Lung (tissue), 12 donors: ENCODE data around the gene ANKRD16. TPM values are rescaled to one million over a fixed set of nuclear protein-coding genes. Genes with fewer than 3 reads are reported as not detected.

Source experiments
- ATAC-seq: fragments of 200-7000 bp; cut with Tn5 transposase; one replicate; pipeline ENCODE4 v1.9.1; 2020; ENCODE audit warnings: moderate number of reproducible peaks; ENCODE audit not compliant: insufficient read depth, low FRiP score
- DNase-seq, 3 donors: peaks; one replicate each; pipeline ENCODE4 v3.0.0-alpha.2; 2013 to 2017
- H3K27ac ChIP-seq, 2 donors: one replicate each; pipeline ENCODE4 v1.5.1; 2013; ENCODE audit warnings: mild to moderate bottlenecking in 2 of 2, moderate library complexity in 2 of 2, control low read depth in 1 of 2, inconsistent platforms in 1 of 2, low read depth in 1 of 2, low read length in 1 of 2
- H3K27me3 ChIP-seq, 3 donors: one replicate each; pipeline ENCODE4 v1.5.1; 2013; ENCODE audit warnings: low read length in 2 of 3; ENCODE audit not compliant: control insufficient read depth in 3 of 3, insufficient read depth in 3 of 3
- H3K36me3 ChIP-seq, 4 donors: one replicate each; pipeline ENCODE4 v1.5.1; 2013; ENCODE audit warnings: low read length in 4 of 4, mild to moderate bottlenecking in 1 of 4, moderate library complexity in 1 of 4; ENCODE audit not compliant: control insufficient read depth in 4 of 4, insufficient read depth in 4 of 4
- H3K4me1 ChIP-seq, 5 donors: one replicate each; pipeline ENCODE4 v1.5.1; 2013; ENCODE audit warnings: low read length in 5 of 5, mild to moderate bottlenecking in 2 of 5, moderate library complexity in 1 of 5; ENCODE audit not compliant: control insufficient read depth in 5 of 5, insufficient read depth in 5 of 5
- H3K4me3 ChIP-seq: one replicate; pipeline ENCODE4 v1.5.1; 2013; ENCODE audit warnings: mild to moderate bottlenecking, control low read depth, moderate library complexity
- H3K9ac ChIP-seq, 2 donors: one replicate each; pipeline ENCODE4 v1.5.1; 2013; ENCODE audit warnings: low read length in 2 of 2, control low read depth in 1 of 2; ENCODE audit not compliant: insufficient read depth in 1 of 2
- H3K9me3 ChIP-seq, 4 donors: one replicate each; pipeline ENCODE4 v1.5.1; 2013; ENCODE audit warnings: low read length in 3 of 4, mild to moderate bottlenecking in 1 of 4, moderate library complexity in 1 of 4; ENCODE audit not compliant: control insufficient read depth in 4 of 4, insufficient read depth in 3 of 4
- WGBS, 2 donors: extraction: QIAGEN DNeasy Blood & Tissue Kit; methylation state at CpG; one replicate each; pipeline ENCODE4 v1.1.7; 2013; 5-methylcytosine and 5-hydroxymethylcytosine counted together
- polyA plus RNA-seq, 2 donors: library from polyadenylated mRNA; stranded (reverse); fragments of 200-250 nt; gene quantifications; one replicate each; pipeline ENCODE4 v1.2.1, GENCODE V29; 2013
- total RNA-seq, 2 donors: library from RNA; depleted of rRNA in 1 of 2; stranded (reverse); fragments of >200 nt in 1 of 2; gene quantifications; one replicate each; pipeline ENCODE4 v1.2.1, GENCODE V29; 2014 to 2021
- TF ChIP-seq, protein P1 (sequence below): IDR thresholded peaks from 2 replicates; pipeline ENCODE4 v1.5.1; 2012; ENCODE audit warnings: mild to moderate bottlenecking; ENCODE audit errors: control extremely low read depth, extremely low read depth
- donor health status: control.
- donor health status: control.
- donor health status: Bipolar disorder and iron deficiency.
- donor health status: healthy.
- donor health status: DM: yes; HTN: yes; CAD: no.

The ANKRD16 gene
- total and polyA plus RNA-seq, 4 donors: 4.5 to 14.0 (median 6.4) TPM

DNA sequence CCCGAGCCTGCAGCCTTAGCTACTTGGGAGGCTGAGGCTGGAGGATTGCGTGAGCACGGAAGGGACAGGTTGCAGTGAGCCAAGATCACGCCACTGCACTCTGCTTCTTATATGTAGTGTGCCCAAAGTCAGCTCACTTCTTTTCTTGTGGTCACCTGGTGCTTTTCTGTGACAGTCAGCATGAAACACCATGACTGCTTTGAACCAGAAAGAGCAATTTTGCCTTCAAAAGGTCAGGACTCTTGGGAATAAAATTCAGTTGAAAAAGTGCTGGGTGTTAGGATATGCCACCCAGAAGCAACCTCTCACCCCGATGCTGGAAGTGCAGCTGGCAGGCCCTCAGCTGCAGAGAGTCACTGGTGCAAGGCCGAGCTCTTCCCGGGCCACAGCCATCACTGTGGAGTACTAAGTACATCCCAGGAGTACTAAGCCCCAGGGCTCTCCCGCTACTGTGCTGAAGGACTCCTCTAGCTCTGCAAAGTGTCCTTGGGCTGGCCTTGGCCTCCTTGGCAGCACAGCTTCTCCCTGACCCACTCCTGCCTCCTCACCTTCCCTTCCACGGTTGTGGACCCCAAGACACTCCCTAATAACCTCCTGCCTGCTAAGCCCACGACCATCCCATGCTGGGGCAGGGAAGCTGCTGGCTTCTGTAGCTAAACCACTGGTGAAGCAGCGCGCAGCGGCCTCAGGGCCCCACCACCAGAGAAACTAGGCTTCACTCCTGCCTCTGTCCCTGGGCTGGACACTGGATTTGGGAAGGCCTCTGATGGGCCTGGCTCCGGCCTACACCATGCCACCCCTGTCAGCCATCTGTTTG is 58.9 kb downstream of the ANKRD16 start:
- H3K27me3 ChIP-seq: no peaks in the 10 kb centered on the region
- peaks cover 0 to 2% (median 0%) of the 10 kb centered on the region in 4 donors for H3K9me3 ChIP-seq
- H3K4me3 ChIP-seq: no peak overlapping the region
- no peaks in the 10 kb centered on the region for H3K36me3 ChIP-seq
- WGBS, 2 donors: 89 to 94% methylated on average over 14 of the region's 14 CpGs
- peaks cover 0 to 3% (median 0%) of the 10 kb centered on the region in 5 donors for H3K4me1 ChIP-seq
- H3K9ac ChIP-seq: no peak overlapping the region
- TF ChIP-seq, protein P1, sequence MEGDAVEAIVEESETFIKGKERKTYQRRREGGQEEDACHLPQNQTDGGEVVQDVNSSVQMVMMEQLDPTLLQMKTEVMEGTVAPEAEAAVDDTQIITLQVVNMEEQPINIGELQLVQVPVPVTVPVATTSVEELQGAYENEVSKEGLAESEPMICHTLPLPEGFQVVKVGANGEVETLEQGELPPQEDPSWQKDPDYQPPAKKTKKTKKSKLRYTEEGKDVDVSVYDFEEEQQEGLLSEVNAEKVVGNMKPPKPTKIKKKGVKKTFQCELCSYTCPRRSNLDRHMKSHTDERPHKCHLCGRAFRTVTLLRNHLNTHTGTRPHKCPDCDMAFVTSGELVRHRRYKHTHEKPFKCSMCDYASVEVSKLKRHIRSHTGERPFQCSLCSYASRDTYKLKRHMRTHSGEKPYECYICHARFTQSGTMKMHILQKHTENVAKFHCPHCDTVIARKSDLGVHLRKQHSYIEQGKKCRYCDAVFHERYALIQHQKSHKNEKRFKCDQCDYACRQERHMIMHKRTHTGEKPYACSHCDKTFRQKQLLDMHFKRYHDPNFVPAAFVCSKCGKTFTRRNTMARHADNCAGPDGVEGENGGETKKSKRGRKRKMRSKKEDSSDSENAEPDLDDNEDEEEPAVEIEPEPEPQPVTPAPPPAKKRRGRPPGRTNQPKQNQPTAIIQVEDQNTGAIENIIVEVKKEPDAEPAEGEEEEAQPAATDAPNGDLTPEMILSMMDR: no peak
- no peak overlapping the region for H3K27ac ChIP-seq
- ATAC-seq (no peak), DNase-seq (no peak)

DNA sequence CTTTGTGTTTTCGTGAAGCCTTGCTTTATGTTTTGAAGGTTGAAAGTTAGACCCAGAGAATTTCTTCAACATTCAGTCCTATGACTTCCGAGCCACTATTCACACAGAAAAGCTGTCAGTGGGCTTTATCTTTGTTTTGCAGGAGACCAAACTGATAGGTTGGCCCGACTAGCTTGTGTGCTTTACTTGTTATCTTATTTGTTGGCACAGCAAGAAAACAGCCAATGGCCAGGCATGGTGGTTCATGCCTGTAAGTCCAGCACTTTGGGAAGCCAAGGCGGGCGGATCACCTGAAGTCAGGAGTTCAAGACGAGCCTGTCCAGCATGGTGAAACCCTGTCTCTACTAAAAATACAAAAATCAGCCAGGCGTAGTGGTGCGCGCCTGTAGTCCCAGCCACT is 60.4 kb downstream of the ANKRD16 start:
- no peak overlapping the region for H3K9ac ChIP-seq
- no peak overlapping the region for H3K27ac ChIP-seq
- H3K27me3 ChIP-seq: no peaks in the 10 kb centered on the region
- no peak overlapping the region for H3K4me3 ChIP-seq
- peaks cover 0 to 2% (median 0%) of the 10 kb centered on the region in 4 donors for H3K9me3 ChIP-seq
- peaks cover 0 to 3% (median 0%) of the 10 kb centered on the region in 5 donors for H3K4me1 ChIP-seq
- no peaks in the 10 kb centered on the region for H3K36me3 ChIP-seq
- no peak for DNase-seq
- ATAC-seq: no peak
- TF ChIP-seq, protein P1: no peak
- WGBS, 2 donors: 87 to 90% methylated on average over 9 of the region's 9 CpGs

DNA sequence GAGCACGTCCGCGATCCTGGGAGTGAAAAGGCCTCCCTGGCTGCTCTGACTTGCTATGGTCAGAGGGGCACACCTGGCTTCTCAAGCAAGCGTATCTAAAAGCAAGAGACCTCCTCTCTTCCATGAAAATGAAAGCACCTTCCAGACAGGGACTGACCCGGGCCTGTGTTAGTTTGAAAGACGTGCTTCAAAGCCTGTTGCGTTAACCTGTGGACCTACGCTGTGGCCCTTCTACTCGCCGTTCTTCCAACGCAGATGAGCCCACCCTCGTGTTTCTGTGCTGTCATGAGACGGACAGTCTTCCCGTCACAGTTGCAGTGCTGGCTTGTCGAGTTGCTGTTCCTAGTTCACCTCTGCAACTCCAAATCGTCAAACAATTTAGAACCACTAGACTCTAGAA is 61.0 kb downstream of the ANKRD16 start:
- TF ChIP-seq, protein P1: no peak

More for the DNA sequence above, 61.0 kb downstream of the ANKRD16 start:
- H3K27me3 ChIP-seq: no peaks in the 10 kb centered on the region
- ATAC-seq (no peak), DNase-seq (no peak)
- no peak overlapping the region for H3K4me3 ChIP-seq
- H3K9me3 ChIP-seq: peaks cover 0 to 2% (median 0%) of the 10 kb centered on the region in 4 donors
- H3K4me1 ChIP-seq: peaks cover 0 to 3% (median 0%) of the 10 kb centered on the region in 5 donors
- no peaks in the 10 kb centered on the region for H3K36me3 ChIP-seq
- no peak overlapping the region for H3K9ac ChIP-seq
- H3K27ac ChIP-seq: no peak overlapping the region
- 90 to 94% methylated on average over 16 of the region's 16 CpGs for WGBS, 2 donors
